H1 (cell line): Measurements from ENCODE around the gene TNRC6A. TPM values are rescaled to one million over a fixed set of nuclear protein-coding genes. Genes with fewer than 3 reads are reported as not detected.

ENCODE experiments used
- BRCA1 ChIP-seq: IDR thresholded peaks from 2 replicates; pipeline ENCODE4 v1.6.1; 2012; ENCODE audit warnings: low read depth, low read length, improper control_type of control experiment
- CHD1 ChIP-seq: IDR thresholded peaks from 2 replicates; pipeline ENCODE4 v1.6.1; 2012; ENCODE audit warnings: low read depth, low read length, improper control_type of control experiment
- GTF2F1 ChIP-seq: IDR thresholded peaks from 2 replicates; pipeline ENCODE4 v1.6.1; 2012; ENCODE audit warnings: low read depth, low read length, improper control_type of control experiment, borderline replicate concordance
- NRF1 ChIP-seq: IDR thresholded peaks from 2 replicates; pipeline ENCODE4 v1.6.1; 2011; ENCODE audit warnings: mild to moderate bottlenecking, low read depth, low read length, improper control_type of control experiment
- YY1 ChIP-seq: IDR thresholded peaks from 2 replicates; pipeline ENCODE4 v1.6.1; 2011; ENCODE audit warnings: low read depth, mild to moderate bottlenecking, low read length
- polyA plus RNA-seq, 7 experiments: library from polyadenylated mRNA; depleted of rRNA in 3 of 7; stranded (reverse) in 5 of 7; unstranded in 2 of 7; fragments of >200 nt in 5 of 7; fragments of 200-250 nt in 2 of 7; gene quantifications; 1 replicate in 5 of 7; 2 replicates in 1 of 7; 4 replicates in 1 of 7; pipeline versions ENCODE4 v1.2.1 to v1.2.3, GENCODE V29; 2011 to 2013; ENCODE audit warnings: missing spikeins in 2 of 7, mixed read lengths in 2 of 7
- total RNA-seq: library from RNA; stranded (reverse); fragmentation: NEBNext Ultra II Directional; extraction: Animal tissue kit (Norgen Biotek cat#: 25700); gene quantifications from 2 replicates; pipeline ENCODE4 v1.2.1, GENCODE V29; 2021

TNRC6A gene
- total and polyA plus RNA-seq, 2 of the 8 experiments (the other 6 are each of a cell fraction or from before 2014, with no cell fraction given), result 67.6 to 103 TPM

DNA sequence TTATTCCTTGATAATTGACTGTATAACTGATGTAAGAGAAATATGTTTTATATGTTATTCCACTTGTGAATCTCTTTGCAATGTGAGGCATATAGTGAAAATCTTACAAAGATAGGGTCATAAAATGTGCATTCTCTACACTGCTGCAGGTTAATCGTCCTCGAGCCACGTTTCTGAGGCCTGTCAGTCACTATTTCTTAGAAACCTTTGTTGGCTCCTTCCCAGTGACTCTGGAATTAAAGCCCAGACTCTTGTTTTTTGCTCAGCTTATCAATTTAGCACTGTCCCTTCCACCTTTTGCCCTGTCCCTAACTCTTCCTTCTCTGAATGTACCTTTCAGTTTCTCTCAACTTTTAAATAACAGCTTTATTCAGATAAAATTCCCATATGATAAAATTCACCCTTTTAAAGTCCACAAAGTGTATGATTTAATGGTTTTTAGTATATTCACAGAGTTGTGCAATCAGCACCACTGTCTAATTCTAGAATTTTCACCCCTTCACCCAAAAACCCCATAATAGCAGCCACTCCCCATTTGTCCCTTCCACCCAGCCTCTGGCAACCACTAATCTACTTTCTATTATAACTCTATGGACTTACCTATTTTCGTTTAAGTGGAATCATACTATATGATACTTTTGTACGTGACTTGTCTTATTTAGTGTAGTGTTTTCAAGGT is 8.6 kb downstream of the TNRC6A start (continued):
- TF ChIP-seq NRF1 (no peak), CHD1 (no peak), GTF2F1 (no peak), YY1 (no peak), BRCA1 (no peak)
